Subcutaneous adipose tissue (tissue), 4 donors: ENCODE measurements around the gene FOXB2. TPM values are rescaled to one million over a fixed set of nuclear protein-coding genes. Genes with fewer than 3 reads are reported as not detected.

ENCODE experiments used
- total RNA-seq, 4 donors: library from RNA; depleted of rRNA; stranded (reverse); fragments of >200 nt; gene quantifications; one replicate each; pipeline ENCODE4 v1.1.0, GENCODE V29; 2016
- TF ChIP-seq, protein P1 (sequence below): fragments of 450-650 bp; IDR thresholded peaks from one replicate; pipeline ENCODE4 v1.5.1; 2016; ENCODE audit warnings: low read depth, mild to moderate bottlenecking, control low read depth, antibody characterized with exemption, moderate library complexity

The FOXB2 gene
- total RNA-seq: not detected

DNA sequence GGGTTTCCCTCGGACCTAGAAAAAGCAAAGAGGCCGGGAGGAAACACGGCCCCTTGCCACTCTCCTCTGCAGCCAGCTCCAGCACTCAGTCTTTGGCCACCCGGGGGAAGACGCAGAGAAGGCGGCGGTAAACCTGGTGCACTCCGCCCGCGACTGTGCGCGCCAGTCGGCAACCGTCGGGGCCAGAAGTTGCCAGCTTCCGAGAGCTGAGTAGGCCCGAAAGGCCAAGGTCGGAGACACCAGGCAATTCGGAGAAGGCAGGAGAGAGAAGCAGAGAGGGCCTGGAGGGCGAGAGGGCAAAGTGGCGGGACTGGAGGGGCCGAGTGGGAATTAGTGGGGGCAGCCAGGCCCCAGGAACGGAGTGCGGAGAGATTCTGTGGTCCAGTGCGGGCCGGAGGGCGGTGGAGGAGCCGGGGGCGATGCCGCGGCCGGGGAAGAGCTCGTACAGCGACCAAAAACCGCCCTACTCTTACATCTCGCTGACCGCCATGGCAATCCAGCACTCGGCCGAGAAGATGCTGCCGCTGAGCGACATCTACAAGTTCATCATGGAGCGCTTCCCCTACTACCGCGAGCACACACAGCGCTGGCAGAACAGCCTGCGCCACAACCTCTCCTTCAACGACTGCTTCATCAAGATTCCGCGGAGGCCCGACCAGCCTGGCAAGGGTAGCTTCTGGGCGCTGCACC is at the start of gene FOXB2:
FOXB2 (plus strand) TSS at position 420 of the 690 bp plus-strand sequence; CDS start at position 420, 0 bp downstream.
- TF ChIP-seq, protein P1, sequence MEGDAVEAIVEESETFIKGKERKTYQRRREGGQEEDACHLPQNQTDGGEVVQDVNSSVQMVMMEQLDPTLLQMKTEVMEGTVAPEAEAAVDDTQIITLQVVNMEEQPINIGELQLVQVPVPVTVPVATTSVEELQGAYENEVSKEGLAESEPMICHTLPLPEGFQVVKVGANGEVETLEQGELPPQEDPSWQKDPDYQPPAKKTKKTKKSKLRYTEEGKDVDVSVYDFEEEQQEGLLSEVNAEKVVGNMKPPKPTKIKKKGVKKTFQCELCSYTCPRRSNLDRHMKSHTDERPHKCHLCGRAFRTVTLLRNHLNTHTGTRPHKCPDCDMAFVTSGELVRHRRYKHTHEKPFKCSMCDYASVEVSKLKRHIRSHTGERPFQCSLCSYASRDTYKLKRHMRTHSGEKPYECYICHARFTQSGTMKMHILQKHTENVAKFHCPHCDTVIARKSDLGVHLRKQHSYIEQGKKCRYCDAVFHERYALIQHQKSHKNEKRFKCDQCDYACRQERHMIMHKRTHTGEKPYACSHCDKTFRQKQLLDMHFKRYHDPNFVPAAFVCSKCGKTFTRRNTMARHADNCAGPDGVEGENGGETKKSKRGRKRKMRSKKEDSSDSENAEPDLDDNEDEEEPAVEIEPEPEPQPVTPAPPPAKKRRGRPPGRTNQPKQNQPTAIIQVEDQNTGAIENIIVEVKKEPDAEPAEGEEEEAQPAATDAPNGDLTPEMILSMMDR: no peak

GRCh38 chr9:76969716-76970115 is 49.7 kb upstream of the FOXB2 start:
- TF ChIP-seq, protein P1: no peak

- TF ChIP-seq, protein P1: no peak
Measured at GRCh38 chr9:76980566-76980965, 38.9 kb upstream of the FOXB2 start.

GRCh38 chr9:76984486-76984885 is 35.0 kb upstream of the FOXB2 start:
- TF ChIP-seq, protein P1: no peak

GRCh38 chr9:76985581-76985980 is 33.9 kb upstream of the FOXB2 start:
- TF ChIP-seq, protein P1: no peak

- TF ChIP-seq, protein P1: no peak
Measured at GRCh38 chr9:76987594-76988200, 31.8 kb upstream of the FOXB2 start.

DNA sequence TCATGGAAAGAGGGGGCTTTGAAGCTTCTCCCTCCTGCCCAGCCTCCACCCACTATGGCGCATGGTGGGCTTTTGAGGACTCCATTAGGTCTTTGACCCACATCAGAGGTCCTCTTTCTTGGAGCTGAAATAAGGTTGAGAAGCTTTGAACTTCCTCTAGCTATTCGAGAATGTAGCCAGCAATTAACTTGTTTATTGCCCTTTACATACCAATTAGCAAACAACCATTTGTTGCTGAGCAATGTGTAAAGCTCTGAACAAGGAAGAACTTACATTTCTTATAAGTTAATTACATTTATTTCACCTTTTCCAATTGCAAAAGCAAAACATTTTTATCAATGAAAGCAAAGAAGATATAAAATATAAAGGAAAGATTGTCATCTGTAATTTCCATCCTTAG is 30.5 kb upstream of the FOXB2 start:
- TF ChIP-seq, protein P1: no peak
